HepG2 (cell line): ENCODE measurements around the gene GUK1. TPM values are rescaled to one million over a fixed set of nuclear protein-coding genes. Genes with fewer than 3 reads are reported as not detected.
A peak's percentile ranks its signal among the peaks of the same experiment; 100 is the strongest.

Experiments
- GATAD2A ChIP-seq: IDR thresholded peaks from 2 replicates; pipeline ENCODE4 v1.6.1; 2016
- HNRNPH1 ChIP-seq: fragments of 200-400 bp; formaldehyde crosslinking; optimal IDR thresholded peaks from 2 replicates; pipeline ENCODE3; 2017; ENCODE audit warnings: mild to moderate bottlenecking, low read depth, low read length
- SRF ChIP-seq: IDR thresholded peaks from 2 replicates; pipeline ENCODE4 v1.6.1; 2011; ENCODE audit warnings: mild to moderate bottlenecking, low read depth, low read length, moderate library complexity
- SRSF4 ChIP-seq: fragments of 200-400 bp; formaldehyde crosslinking; IDR thresholded peaks from one replicate; pipeline ENCODE4 v1.6.1; 2018; ENCODE audit warnings: mild to moderate bottlenecking, low read depth, low read length, moderate library complexity; ENCODE audit not compliant: poor library complexity, severe bottlenecking
- ZKSCAN5 ChIP-seq: sonication (generic); formaldehyde crosslinking; IDR thresholded peaks from 2 replicates; pipeline ENCODE4 v1.5.1; 2020; ENCODE audit warnings: mild to moderate bottlenecking, missing genetic modification reagents
- ZNF124 ChIP-seq: sonication (generic); formaldehyde crosslinking; IDR thresholded peaks from 2 replicates; pipeline ENCODE4 v1.4.0; 2020; ENCODE audit warnings: missing genetic modification reagents
- polyA plus RNA-seq, 8 experiments: library from polyadenylated mRNA; depleted of rRNA in 3 of 8; stranded (reverse) in 7 of 8; unstranded in 1 of 8; fragments of >200 nt; fragmentation: Illumina TruSeq in 4 of 8; extraction: Trizol in 4 of 8; gene quantifications; 2 replicates each; pipeline versions ENCODE4 v1.2.1 to v1.2.3, GENCODE V29; 2011 to 2016; ENCODE audit warnings: low read depth in 4 of 8, missing spikeins in 1 of 8, mixed read lengths in 1 of 8; ENCODE audit not compliant: insufficient read depth in 1 of 8
- total RNA-seq, 5 experiments: library from RNA; depleted of rRNA; stranded (reverse); fragments of >200 nt; fragmentation: Illumina TruSeq; extraction: Trizol; gene quantifications; 2 replicates each; pipeline ENCODE4 v1.2.3, GENCODE V29; 2016; ENCODE audit warnings: low read depth in 1 of 5
- TF ChIP-seq, protein P1 (sequence below): sonication (generic); formaldehyde crosslinking; IDR thresholded peaks from 2 replicates; pipeline ENCODE4 v1.4.0; 2020; ENCODE audit warnings: missing genetic modification reagents, low read depth, mild to moderate bottlenecking, borderline replicate concordance
- TF ChIP-seq, protein P2 (sequence below): sonication (generic); formaldehyde crosslinking; IDR thresholded peaks from 2 replicates; pipeline ENCODE4 v1.4.0; 2020; ENCODE audit warnings: missing genetic modification reagents
- TF ChIP-seq, protein P3 (sequence below): sonication (generic); formaldehyde crosslinking; IDR thresholded peaks from 2 replicates; pipeline ENCODE4 v1.5.0; 2020; ENCODE audit warnings: mild to moderate bottlenecking, low read depth, missing genetic modification reagents, borderline replicate concordance
- TF ChIP-seq, protein P4 (sequence below): sonication (generic); formaldehyde crosslinking; conservative IDR thresholded peaks from 2 replicates; pipeline ENCODE4 v1.8.0; 2022; ENCODE audit warnings: low read depth, missing genetic modification reagents
- TF ChIP-seq, protein P5 (sequence below): IDR thresholded peaks from 2 replicates; pipeline ENCODE4 v1.6.1; 2016; ENCODE audit warnings: control low read depth
- TF ChIP-seq, protein P6 (sequence below): sonication (generic); formaldehyde crosslinking; IDR thresholded peaks from 2 replicates; pipeline ENCODE4 v1.4.0; 2020; ENCODE audit warnings: missing genetic modification reagents, mild to moderate bottlenecking, borderline replicate concordance
- TF ChIP-seq, protein P7 (sequence below): sonication (generic); formaldehyde crosslinking; IDR thresholded peaks from 2 replicates; pipeline ENCODE4 v1.8.1; 2022; ENCODE audit warnings: low read depth, mild to moderate bottlenecking, missing genetic modification reagents

GUK1 gene
- total and polyA plus RNA-seq, 2 of the 13 experiments (the other 11 are each of a cell fraction or from before 2014, with no cell fraction given): 116 to 154 TPM

DNA sequence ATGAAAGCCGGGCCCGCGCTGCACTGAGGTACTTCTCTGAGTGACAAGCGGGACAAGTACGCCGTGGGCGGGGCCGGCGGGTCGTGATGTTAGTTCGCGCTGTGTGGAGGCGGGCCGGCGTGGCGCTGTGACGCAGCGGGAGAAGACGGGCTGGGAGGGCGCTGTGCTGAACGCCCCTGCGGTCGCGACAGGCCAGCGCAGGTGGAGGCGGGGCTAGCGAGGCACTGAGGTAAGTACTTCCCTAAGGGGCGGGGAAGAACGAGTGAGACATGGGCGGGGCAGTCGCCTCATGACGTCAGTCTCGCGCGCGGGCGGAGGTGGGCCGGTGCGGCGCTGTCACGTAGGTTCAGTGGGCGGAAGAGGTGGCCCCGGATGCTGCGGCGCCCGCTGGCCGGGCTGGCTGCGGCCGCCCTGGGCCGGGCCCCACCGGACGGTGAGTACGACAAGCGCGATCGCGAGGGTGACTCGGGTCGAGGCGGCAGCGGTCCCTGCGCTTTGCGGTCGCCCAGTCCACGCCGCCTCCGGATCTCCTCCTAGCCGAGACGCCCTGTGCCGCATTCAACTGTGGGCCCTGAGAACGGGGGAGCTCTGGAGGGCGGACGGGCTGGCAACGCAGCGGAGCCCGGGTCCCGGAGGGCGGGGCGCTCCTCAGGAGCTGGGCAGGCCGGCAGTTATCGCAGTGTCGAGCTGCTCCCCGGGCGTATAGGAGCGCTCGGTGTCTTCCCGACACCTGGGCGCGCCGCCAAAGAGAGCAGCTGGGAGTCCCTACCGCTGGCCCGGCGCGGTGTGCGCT lies at the start of gene GUK1 (continued):
- TF ChIP-seq, protein P1, sequence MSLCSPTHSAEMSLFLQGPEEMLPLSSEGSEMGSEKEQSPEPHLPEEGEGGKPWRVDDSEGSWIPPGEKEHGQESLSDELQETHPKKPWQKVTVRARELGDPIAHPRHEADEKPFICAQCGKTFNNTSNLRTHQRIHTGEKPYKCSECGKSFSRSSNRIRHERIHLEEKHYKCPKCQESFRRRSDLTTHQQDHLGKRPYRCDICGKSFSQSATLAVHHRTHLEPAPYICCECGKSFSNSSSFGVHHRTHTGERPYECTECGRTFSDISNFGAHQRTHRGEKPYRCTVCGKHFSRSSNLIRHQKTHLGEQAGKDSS (CRISPR knock-in tag): no peak
- no peak for TF ChIP-seq HNRNPH1
- TF ChIP-seq, protein P2, sequence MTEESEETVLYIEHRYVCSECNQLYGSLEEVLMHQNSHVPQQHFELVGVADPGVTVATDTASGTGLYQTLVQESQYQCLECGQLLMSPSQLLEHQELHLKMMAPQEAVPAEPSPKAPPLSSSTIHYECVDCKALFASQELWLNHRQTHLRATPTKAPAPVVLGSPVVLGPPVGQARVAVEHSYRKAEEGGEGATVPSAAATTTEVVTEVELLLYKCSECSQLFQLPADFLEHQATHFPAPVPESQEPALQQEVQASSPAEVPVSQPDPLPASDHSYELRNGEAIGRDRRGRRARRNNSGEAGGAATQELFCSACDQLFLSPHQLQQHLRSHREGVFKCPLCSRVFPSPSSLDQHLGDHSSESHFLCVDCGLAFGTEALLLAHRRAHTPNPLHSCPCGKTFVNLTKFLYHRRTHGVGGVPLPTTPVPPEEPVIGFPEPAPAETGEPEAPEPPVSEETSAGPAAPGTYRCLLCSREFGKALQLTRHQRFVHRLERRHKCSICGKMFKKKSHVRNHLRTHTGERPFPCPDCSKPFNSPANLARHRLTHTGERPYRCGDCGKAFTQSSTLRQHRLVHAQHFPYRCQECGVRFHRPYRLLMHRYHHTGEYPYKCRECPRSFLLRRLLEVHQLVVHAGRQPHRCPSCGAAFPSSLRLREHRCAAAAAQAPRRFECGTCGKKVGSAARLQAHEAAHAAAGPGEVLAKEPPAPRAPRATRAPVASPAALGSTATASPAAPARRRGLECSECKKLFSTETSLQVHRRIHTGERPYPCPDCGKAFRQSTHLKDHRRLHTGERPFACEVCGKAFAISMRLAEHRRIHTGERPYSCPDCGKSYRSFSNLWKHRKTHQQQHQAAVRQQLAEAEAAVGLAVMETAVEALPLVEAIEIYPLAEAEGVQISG (CRISPR knock-in tag): peak; percentile 91
- no peak for TF ChIP-seq SRF
- TF ChIP-seq, protein P3, sequence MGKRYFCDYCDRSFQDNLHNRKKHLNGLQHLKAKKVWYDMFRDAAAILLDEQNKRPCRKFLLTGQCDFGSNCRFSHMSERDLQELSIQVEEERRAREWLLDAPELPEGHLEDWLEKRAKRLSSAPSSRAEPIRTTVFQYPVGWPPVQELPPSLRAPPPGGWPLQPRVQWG (CRISPR knock-in tag): no peak; the same call in 1 of the 2 replicates
- TF ChIP-seq, protein P4, sequence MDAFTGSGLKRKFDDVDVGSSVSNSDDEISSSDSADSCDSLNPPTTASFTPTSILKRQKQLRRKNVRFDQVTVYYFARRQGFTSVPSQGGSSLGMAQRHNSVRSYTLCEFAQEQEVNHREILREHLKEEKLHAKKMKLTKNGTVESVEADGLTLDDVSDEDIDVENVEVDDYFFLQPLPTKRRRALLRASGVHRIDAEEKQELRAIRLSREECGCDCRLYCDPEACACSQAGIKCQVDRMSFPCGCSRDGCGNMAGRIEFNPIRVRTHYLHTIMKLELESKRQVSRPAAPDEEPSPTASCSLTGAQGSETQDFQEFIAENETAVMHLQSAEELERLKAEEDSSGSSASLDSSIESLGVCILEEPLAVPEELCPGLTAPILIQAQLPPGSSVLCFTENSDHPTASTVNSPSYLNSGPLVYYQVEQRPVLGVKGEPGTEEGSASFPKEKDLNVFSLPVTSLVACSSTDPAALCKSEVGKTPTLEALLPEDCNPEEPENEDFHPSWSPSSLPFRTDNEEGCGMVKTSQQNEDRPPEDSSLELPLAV (CRISPR knock-in tag): no peak
- TF ChIP-seq, protein P5, sequence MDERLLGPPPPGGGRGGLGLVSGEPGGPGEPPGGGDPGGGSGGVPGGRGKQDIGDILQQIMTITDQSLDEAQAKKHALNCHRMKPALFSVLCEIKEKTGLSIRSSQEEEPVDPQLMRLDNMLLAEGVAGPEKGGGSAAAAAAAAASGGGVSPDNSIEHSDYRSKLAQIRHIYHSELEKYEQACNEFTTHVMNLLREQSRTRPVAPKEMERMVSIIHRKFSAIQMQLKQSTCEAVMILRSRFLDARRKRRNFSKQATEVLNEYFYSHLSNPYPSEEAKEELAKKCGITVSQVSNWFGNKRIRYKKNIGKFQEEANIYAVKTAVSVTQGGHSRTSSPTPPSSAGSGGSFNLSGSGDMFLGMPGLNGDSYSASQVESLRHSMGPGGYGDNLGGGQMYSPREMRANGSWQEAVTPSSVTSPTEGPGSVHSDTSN (CRISPR knock-in tag): peak; percentile 81
- TF ChIP-seq, protein P6, sequence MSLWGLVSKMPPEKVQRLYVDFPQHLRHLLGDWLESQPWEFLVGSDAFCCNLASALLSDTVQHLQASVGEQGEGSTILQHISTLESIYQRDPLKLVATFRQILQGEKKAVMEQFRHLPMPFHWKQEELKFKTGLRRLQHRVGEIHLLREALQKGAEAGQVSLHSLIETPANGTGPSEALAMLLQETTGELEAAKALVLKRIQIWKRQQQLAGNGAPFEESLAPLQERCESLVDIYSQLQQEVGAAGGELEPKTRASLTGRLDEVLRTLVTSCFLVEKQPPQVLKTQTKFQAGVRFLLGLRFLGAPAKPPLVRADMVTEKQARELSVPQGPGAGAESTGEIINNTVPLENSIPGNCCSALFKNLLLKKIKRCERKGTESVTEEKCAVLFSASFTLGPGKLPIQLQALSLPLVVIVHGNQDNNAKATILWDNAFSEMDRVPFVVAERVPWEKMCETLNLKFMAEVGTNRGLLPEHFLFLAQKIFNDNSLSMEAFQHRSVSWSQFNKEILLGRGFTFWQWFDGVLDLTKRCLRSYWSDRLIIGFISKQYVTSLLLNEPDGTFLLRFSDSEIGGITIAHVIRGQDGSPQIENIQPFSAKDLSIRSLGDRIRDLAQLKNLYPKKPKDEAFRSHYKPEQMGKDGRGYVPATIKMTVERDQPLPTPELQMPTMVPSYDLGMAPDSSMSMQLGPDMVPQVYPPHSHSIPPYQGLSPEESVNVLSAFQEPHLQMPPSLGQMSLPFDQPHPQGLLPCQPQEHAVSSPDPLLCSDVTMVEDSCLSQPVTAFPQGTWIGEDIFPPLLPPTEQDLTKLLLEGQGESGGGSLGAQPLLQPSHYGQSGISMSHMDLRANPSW (CRISPR knock-in tag): no peak
- TF ChIP-seq GATAD2A (CRISPR knock-in tag): peak; percentile 70
- no peak for TF ChIP-seq ZKSCAN5 (CRISPR knock-in tag)
- TF ChIP-seq ZNF124: no peak
- no peak for TF ChIP-seq SRSF4
- TF ChIP-seq, protein P7, sequence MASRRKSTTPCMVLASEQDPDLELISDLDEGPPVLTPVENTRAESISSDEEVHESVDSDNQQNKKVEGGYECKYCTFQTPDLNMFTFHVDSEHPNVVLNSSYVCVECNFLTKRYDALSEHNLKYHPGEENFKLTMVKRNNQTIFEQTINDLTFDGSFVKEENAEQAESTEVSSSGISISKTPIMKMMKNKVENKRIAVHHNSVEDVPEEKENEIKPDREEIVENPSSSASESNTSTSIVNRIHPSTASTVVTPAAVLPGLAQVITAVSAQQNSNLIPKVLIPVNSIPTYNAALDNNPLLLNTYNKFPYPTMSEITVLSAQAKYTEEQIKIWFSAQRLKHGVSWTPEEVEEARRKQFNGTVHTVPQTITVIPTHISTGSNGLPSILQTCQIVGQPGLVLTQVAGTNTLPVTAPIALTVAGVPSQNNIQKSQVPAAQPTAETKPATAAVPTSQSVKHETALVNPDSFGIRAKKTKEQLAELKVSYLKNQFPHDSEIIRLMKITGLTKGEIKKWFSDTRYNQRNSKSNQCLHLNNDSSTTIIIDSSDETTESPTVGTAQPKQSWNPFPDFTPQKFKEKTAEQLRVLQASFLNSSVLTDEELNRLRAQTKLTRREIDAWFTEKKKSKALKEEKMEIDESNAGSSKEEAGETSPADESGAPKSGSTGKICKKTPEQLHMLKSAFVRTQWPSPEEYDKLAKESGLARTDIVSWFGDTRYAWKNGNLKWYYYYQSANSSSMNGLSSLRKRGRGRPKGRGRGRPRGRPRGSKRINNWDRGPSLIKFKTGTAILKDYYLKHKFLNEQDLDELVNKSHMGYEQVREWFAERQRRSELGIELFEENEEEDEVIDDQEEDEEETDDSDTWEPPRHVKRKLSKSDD (CRISPR knock-in tag): peak; percentile 99
